Germinal center (tissue), 1 donor: ENCODE measurements around the gene ZNF385C.
A peak's percentile ranks its signal among the peaks of the same experiment; 100 is the strongest.

Experiments used
- DNase-seq: peaks from one replicate; pipeline ENCODE4 v3.0.0; 2012; ENCODE audit warnings: mixed read lengths, low spot score

The ZNF385C gene

DNA sequence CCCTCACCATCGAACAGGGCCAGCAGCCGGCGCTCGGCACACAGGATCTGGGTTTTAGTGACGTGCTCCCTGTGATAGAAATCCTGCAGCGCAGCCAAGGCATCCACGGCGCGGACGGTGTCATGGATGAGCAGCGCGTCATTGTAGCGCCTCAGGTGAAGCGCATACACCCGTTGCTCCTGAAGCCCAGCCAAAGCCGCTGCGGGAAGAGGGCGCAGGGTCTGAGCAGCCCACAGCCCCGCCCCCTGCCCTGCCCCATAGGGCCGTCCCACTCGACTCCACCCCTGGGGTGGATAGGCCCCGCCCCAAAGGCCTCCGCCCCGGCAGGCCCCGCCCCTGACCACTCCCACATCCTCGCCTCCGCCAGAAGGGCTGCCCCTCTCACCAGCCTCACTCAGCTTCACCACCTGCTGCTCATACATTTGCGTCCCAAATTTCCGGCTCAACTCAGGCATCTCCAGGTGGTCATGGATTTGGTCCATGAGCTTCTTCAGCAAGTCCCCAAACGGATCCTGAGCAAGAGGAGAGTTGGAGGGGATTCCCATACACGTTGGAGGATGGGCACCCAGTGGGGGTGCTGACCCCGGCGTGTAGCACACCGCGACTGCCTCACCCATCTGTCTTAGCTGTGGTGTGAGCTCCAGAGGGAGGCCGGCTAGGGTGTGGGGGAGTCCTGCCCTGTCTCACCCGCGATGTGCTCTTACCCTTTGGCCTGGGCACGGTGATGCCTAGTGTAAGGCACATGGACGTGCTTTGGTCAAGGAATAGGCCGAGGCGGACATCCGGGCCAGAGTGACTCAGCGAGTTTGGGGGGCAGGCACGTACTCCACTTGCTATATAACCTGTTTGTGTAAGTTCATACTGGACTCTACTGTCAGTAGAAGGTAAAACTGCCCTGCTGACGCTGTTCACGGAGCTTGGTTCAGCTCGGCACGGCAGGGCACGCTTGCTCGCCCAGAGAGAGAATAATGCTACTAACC, 9.6 kb upstream of the ZNF385C start:
- peak; percentile 99 for DNase-seq

DNA sequence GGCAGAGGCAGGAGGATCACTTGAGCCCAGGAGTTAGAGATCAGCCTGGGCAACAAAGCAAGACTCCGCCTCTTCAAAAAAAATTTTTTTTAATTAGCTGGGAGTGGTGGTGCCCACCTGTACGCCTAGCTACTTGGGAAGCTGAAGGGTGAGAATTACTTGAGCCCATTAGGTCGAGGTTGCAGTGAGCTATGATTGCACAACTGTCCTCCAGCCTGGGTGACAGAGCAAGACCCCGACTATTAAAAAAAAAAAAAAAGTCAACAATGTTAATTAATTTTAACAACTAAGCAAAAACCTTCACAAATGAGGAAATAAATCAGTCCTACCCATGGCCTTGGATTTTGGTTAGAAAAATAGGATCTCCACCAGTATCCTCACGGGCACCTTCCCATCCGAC, 8.9 kb upstream of the ZNF385C start:
- DNase-seq = no peak

DNA sequence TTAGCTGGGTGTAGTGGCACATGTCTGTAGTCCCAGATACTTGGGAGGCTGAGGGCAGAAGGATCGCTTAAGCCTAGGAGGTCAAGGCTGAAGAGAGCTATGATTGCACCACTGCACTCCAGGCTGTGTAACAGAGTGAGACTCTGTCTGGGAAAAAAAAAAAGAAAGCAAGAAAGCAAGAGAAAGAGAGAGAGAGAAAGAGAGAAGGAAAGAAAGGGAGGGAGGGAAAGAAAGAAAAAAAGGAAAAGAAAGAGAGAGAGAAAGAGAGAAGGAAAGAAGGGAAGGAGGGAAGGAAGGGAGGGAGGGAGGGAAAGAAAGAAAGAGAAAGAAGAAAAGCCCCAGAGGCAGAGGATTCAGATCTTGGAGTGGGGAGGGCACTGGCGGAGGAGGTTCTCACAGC, 7.7 kb upstream of the ZNF385C start:
- no peak for DNase-seq

DNA sequence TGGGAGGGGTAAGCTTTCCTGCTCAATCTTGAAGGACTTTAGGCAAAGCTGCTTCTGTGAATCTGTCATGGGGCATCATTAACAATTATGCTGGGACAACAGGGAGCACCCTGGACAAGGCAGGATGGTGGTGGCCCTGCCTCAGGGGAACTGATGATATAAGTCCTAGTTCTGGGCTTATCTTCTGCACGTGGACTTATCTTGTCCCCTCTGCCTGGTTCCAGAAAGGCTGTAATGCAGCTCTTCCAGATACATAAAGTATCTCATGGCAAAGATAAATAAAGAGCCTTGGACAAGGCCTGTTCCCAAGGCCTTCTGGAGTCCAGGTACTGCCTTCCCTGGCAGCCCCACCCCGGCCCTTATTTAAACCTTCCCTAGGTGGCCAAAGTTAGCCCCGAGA, 6.0 kb upstream of the ZNF385C start:
- no peak for DNase-seq

DNA sequence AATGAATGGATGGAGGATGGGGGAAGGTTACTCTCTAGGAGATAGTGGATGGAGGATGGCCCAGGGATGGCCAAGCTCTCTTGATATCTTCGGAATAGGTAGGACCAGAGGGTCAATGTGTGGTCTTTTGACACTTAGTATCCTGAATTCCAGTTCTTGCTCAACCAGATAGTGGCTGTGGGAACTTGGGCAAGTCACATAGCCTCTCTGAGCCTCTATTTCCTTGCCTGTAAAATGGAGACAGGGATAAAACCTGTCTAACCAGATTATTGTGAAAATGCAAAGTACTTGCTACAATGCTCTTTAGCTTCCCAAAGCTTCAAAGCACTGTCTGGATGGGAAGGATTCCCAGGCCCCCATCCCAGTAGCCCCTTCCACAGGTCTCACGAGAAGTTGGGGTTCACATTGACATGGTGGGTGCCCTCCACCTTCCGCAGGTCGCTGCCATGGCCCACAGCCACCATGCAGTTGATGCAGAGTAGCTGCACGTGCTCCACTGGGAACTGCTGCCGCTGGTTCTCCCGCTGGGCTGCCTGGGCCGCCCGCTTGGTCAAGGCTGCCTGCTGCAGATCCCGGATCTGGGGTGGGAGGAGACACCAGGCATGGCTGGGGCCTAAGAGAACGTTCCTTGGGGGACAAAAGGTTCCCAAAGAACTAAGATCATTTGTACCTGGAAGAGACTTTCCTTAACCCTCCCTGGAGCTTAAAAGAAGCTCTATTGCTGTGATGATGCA, 5.1 kb upstream of the ZNF385C start:
- DNase-seq = no peak

DNA sequence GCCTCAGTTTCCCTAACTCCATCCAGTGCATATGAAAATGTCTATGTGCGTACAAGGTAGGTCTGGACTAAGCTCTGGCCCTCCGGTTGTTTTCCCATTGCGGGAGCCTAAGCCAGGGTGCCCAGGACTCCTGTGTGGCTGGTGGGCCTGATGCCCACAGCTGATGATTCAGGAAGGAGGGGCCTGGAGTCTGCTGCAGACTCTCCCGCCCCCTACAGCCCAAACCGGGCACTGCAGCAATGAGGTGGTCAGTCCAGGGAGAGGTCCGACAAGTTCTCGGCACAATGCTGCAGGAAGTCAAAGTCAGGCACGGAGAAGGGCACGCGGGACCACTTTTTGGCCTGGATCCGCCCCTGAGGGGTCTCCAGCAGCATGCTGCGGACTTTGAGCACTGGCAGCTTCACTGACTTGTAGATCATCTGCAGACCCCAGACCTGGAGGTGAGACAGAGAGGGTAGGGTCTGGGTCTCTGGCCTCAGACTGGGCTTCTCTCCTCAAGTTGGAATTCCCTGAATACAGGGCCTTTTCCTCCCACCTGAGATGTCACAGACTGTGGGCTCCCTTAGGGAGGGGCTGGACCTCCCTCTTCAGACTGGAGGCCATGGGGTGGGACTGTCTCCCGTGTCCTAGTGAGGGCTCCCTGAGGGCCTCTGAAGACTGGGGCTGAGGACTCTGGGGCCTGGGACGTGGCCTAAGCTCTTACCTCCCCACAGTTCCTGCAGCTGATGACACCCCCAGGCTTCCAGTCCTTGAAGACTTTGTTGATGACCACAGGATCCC, 3.4 kb upstream of the ZNF385C start:
- DNase-seq = peak; percentile 73

DNA sequence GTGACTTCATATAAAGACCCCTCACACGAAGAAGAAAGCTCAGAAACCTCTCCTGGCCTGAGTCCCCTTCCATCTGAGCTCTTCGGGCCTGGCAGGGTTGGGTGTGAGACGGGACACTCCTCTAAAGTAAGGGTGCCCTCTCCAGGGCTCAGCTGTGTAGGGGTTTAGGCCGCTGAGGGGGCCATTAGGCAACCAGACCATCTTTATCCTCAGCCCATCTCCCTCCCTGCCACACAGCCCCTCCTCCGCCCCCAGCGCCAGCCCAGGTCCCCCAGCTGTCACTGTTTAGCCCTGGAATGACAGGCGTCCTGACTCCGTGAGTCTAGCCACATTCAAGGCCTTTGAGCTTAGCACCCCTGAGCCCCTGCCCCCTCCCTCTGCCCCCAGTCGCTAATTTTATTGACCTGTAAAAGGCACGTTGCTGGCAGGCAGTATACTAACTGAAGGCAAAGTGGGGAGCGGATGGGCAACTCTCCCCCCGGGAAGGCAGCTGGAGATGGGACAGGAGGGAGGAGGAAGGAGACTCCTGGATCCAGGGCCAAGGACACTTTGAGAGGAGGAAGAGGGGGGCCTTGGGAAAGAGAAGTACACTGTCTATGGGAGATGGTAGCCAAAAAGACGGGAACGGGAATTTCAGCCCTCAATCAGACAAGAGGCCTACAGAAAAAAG, 592 bp upstream of the ZNF385C start:
- no peak for DNase-seq

DNA sequence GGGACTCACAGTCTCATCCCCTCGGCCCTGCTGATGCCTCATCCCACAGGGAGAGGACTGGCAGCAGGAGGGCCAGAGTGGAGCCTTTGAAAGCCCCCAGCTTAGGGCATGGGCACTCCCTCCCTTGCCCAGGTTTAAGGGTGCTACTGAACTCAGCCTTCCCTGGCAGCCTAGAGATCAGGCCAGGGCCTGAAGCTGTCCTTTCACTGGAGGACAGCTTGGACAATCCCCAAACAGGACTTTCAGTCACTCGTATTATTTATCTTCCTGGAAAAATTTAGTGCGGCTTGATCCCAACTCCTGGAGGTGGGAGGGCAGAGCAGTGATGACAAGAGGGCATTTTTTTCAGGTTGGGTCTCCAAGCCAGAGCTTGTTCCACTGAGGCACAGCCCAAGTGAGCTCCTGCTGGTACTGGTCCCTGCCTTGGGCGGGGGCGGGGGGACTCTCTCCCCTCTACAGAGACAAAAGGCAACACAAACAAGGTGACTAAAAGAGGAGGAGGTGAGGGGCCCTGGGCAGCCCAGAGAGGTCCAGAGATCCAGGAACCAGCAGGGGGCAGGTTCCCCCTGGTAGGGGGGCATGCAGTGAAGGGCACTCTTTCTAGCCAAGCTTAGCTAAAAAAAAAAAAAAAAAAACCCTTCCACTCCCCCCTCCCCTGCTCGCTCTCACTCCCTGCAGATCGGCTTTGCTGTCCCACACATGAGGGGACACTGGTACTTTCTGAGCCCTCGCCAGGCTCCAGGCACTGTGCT, 1.7 kb downstream of the ZNF385C start:
- no peak for DNase-seq

DNA sequence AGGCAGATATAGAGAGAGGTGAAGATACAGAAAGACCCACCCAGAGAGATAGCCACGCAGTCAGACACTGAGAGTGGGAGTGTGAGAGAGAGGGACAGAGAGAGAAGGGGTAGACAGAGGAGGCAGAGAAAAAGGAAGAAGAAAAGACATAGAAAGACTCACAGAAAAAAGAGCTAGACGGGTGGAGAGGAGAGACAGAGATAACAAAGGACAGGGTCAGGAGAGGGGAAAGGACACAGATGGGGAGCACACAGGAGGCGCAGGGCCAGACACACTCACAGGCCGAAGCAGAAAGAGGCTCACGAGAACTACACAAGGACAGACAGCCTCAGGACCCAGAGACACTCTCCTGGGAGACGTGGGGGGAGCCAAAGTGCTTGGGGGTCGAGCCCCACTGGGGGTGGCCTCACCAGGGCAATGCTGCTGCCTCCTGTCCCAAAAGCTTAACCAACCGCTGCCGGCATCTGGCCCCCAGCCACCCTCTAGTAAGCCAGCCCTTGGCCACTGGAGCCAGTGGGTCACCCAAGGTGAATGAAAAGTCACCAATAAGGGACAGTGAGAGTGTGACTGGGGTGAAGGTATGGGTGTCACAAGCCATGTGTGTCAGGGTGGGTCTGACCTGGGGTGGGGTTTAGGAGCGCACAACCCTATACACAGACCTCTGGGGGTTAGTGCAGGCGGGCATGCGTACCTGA, 3.8 kb downstream of the ZNF385C start:
- DNase-seq = no peak

DNA sequence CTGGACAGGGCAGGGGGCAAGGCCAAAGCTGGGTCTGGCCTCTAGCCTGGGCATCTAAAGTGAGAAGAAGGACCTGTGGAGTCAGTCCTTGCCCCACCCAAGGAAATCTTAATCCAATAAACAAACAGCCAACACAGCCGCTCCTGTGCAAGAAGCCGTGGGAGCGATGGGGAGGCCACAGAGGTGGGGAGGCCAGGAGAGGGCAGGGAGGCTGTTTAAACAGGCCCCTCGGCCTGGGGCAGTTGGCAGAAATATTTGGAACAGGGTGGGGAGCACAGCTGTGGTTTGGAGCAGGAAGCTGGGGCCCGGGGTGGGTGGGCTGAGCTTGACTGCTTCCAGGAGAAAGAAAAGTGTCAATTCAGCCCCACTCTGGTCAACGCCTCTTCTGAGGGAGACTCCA, 5.3 kb downstream of the ZNF385C start:
- no peak for DNase-seq

DNA sequence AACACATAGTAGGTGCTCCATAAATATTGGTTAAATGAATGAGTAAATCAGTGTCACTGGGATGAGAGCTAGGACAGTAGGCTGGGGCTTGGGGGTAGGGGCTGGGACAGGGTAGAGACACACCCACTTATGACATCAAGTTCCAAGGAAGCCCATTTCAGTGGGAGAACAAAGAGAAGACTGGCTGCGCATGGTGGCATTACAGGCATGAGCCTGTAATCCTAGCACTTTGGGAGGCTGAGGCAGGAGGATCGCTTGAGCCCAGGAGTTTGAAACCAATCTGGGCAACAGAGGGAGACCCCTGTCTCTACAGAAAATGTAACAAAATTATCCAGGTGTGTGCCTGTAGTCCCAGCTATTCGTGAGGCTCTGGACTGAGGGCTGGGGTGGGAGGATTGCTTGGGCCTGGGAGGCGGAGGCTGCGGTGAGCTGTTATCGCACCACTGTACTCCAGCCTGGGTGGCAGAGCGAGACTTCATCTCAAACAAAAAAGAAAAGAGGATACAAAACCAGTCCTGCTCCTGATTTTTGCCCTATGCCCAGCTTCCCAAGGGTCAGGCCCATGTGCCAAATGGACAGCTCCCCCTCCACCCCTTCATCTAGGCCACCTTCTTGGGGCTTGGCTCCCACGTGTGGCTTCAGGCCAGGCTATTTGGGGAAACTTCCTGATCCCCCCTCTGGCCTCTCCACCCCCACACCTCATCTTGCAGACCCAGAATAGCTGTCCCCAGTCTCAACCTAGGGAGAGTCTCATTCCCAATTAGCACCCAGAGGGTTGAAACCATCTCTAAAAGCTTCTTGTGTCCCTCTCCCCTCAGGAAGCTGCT, 7.1 kb downstream of the ZNF385C start:
- DNase-seq = no peak

DNA sequence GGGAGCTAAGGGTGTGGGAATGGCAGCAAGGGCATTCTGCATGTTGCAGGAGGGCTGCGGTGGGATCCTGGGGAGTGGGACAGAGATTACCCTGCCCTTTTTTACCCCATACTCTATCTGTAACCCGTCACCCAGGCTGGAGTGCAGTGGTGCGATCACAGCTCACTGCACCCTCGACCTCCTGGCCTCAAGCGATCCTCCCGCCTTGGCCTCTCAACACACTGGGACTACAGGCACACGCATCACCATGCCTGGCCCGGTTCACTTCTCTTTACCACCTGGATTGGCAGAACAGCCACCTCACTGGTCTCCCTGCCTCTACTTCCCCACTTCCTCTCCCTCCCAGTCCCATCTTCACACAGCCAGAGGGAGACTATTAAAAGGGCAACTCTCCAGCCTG, 9.5 kb downstream of the ZNF385C start:
- no peak for DNase-seq

DNA sequence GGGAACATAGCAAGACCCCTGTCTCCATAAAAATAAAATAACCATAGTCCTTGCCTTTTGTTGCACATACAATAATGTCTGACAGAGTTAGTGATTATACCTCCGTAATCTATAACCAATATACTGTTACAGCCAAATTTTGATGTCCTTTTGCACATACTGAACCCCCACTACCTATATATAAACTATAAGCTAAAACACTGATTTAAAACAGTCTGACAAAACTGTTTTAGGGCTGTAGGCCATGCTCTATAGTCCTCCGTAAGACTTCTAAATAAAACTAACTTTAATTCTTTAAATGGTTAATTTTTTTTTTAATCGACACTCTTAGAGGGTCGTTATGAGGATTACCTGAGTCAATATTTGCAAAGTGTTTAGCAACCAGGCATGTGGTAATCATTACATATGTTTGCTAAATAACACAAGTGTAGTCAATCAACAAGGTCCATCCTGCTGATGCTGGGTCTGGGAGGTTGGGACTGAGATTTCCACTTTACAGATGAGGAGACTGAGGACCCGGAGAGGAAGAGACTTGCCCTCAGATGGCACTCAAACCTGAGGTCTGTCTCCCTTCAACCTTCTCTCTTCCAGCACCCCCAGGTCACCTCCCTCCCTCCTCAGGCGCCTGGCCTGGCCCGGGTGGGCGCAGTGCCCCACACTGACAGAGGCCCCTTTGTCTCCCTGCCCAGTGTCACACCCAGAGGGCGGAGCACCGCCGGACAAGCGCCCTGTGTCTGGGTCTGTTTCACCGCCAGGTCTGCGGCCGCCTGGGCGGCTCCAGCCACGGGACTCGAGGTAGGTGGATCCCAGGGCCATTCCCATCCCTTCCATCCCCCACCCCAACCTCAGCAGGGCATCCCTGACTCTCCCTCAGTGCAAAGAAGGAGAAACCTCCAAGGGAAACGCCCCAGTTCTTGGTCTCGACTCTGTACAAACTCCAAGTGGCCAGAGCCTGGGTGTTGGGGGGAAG, 10.3 kb downstream of the ZNF385C start:
- DNase-seq = no peak

DNA sequence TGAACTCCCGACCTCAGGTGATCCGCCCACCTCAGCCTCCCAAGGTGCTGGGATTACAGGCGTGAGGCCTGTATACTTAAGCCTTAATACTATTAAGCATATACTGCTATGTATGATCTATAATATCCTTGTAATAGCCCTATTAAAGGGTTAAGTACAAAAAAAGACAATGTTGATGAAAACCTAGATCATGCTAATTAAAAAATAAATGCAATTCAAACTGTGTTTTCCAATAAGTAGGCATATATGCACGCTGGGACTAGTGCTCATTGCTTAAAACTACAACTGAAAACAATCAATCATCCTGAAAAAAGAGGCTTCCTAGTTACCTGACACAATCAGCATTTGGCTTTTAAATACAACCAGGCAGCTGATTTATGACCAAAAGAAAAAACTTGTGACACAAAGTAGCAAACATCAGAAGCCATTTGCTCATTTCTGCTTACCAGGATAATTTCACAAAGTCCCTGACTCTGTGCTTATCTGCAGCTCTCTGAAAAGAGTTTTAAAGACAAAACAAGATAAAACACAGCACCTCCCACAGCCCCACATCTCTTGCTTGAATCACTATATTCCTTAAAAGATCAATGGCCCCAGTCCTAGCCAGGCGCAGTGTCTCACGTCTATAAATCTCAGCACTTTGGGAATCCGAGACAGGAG, 11.1 kb downstream of the ZNF385C start:
- DNase-seq = no peak

DNA sequence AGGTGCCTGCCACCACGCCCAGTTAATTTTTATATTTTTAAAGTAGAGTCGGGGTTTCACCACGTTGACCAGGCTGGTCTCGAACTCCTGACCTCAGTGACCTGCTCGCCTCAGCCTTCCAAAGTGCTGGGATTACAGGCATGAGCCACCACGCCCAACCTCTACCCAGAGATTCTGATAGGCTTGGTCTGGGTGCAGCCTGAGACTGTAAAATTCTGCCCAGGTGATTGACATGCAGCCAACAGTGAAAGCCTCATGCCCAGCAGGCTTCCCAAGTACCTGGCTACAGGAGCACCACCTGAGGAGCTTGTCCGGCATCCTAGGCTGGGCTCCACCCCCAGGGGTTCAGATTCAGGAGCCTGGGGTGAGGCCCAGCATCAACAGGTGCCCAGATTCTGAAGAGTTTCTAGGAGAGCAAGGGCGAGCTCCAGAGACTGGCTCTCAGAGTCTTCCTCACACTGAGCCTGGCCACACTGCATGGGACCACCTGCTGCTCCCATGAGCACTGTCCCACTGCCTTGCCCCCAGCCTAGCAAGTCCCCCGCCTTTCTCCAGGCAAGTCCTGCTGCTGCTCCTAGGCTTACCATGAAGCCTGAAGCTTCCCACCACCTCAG, 16.6 kb downstream of the ZNF385C start:
- no peak for DNase-seq

DNA sequence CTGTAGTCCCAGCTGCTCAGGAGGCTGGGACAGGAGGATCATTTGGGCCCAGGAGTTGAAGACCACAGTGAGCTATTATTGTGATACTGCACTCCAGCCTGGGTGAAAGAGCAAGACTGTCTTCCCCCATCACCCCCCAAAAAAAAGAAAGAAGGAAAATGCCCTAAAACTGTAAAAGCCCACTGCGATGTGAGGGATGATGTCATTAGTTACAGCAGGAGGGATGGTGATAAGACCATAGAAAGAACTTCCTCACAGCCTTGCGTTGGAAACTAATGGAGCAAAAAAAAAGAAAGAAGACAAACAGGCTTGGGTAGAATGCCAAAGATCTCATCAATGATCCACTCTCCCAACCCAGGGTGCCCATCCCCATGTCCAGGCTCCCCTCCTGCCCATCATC, 18.7 kb downstream of the ZNF385C start:
- no peak for DNase-seq

DNA sequence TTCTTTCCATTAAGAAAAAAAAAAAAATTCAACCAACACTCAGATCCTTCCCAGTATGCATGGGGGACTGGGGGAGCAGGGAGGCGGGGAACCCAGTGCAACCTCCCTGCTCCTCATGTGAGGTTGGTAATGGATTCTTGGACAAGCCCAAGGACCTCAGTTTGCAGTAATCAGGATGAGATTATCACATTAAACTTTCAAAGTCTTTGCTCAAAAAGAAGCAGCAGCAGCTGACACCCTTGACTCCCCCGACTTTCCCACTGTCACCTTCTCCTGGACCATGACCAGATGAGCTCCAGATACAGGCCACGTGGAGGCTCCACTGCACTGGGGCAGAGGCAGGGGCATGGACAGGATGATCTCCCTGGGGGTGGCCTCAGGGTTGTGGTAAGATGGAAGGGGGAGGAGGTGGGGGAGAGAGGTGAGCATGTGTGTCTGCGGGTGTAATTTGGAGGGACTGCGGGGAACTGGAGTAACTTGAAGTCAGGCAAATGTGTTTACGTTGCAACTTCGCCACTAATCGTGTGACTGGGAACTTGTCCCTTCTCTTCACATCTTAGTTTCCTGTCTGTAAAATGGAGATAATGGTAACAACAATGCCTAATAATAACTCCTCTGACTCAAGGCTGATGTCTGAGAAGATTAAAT, 19.8 kb downstream of the ZNF385C start:
- no peak for DNase-seq
